NB4 (cell line): ENCODE measurements around the gene RASSF5.
A peak's percentile ranks its signal among the peaks of the same experiment; 100 is the strongest.
"Not testable (repeated sequence)": the region's sequence is repeated elsewhere in the genome, so short reads cannot be mapped to it uniquely, and the experiment has no call there.

ENCODE experiments used
- DNase-seq: peaks from one replicate; pipeline ENCODE4 v3.0.0; 2010; ENCODE audit warnings: low read depth
- H3K4me3 ChIP-seq: one replicate; pipeline ENCODE4 v1.5.1; 2011; ENCODE audit warnings: mild to moderate bottlenecking, low read depth, low read length, moderate library complexity
- MAX ChIP-seq: IDR thresholded peaks from 2 replicates; pipeline ENCODE4 v1.6.1; 2011; ENCODE audit warnings: low read depth, low read length
- MYC ChIP-seq: IDR thresholded peaks from 2 replicates; pipeline ENCODE4 v1.6.1; 2011; ENCODE audit warnings: low read depth, low read length
- POLR2A ChIP-seq: IDR thresholded peaks from 2 replicates; pipeline ENCODE4 v1.6.1; 2011; ENCODE audit warnings: mild to moderate bottlenecking; ENCODE audit not compliant: insufficient read length; ENCODE audit errors: extremely low read depth
- TF ChIP-seq, protein P1 (sequence below): IDR thresholded peaks from one replicate; pipeline ENCODE4 v1.5.1; 2012; ENCODE audit warnings: low read depth, low read length

RASSF5 gene

DNA sequence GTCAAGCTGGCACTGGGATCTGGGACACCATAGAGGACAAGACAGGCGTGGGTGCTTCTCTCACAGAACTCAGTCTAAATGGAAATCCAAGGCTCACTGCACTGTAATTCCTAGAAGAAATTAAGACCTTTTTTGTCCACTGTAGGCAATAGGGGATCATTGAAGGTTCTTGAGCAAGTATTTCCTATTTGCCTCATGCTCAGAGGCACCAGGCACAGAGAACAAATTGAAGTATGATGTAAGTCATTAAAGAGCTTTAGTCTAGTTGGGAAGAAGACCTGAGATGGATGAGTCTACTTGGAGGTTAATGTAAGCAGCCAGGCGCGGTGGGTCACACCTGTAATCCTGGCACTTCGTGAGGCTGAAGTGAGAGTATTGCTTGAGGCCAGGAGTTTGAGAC is 70.3 kb downstream of the RASSF5 start:
- H3K4me3 ChIP-seq = no peak overlapping the region
- no peak for DNase-seq
- TF ChIP-seq POLR2A (no peak), MYC (no peak), MAX (no peak)
- TF ChIP-seq, protein P1, sequence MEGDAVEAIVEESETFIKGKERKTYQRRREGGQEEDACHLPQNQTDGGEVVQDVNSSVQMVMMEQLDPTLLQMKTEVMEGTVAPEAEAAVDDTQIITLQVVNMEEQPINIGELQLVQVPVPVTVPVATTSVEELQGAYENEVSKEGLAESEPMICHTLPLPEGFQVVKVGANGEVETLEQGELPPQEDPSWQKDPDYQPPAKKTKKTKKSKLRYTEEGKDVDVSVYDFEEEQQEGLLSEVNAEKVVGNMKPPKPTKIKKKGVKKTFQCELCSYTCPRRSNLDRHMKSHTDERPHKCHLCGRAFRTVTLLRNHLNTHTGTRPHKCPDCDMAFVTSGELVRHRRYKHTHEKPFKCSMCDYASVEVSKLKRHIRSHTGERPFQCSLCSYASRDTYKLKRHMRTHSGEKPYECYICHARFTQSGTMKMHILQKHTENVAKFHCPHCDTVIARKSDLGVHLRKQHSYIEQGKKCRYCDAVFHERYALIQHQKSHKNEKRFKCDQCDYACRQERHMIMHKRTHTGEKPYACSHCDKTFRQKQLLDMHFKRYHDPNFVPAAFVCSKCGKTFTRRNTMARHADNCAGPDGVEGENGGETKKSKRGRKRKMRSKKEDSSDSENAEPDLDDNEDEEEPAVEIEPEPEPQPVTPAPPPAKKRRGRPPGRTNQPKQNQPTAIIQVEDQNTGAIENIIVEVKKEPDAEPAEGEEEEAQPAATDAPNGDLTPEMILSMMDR = no peak

DNA sequence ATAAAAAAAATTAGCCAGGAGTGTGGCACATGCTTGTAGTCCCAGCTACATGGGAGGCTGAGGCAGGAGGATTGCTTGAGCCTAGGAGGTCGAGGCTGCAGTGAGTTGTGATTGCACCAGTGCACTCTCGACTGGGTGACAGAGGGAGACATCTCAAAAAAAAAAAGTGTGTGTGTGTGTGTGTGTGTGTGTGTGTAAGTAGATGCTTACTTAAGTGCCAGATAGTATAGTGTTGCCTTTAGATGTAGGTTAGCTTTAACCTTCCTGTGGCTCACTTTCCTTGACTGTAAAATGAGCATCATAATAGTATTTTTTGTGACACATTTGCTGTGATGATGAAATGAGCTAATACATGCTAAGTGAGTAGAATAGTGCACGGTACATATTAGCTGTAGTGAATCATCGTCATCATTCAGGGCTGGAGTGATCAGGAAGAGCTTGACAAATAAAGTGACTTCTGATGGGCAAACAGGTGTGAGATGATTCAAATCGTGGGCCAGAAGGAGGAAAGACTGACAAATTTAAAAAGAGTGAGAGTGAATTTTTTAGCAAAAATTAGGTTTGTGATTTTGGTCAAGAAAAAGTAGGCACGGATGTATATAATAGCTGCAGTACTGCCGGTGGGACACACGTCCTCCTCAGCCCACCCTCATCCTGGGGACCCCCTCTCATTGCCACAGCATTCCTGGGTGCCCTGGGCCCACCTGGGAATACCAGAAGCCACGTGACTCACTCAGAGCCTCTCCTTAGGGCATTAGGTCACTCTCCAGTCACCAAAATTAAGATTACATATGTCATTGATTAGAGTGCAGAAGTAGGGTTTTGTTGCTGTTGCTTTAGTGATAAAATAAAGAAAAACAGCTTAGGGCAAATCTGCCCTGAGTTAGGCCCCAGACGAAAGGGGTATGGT is 71.0 kb downstream of the RASSF5 start:
- TF ChIP-seq, protein P1 = no peak
- TF ChIP-seq POLR2A (no peak), MYC (no peak), MAX (no peak)
- DNase-seq = no peak
- H3K4me3 ChIP-seq = no peak overlapping the region

DNA sequence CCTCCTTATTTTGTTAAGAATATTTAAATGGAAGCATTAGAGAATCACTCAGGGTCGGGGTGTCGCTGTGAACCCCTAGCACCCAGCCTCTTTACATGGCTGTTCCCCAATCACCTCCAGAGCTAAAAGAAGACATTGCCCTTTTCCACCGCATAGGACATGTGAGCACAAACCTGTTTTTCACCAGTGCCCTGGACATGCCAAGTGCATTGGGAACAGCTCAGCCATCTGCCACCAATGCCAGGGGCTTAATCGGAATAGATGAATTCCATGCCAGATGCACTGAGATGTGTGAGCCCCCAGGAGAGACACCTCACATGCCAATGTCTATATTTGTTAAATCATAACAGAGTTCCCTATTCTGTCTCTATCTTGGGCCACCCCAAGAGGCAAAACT is 71.6 kb downstream of the RASSF5 start:
- TF ChIP-seq, protein P1 = no peak
- TF ChIP-seq MAX = no peak
- TF ChIP-seq MYC = no peak
- TF ChIP-seq POLR2A = no peak
- H3K4me3 ChIP-seq = no peak overlapping the region
- no peak for DNase-seq

- TF ChIP-seq MYC = peak; percentile 57
- TF ChIP-seq MAX = peak; percentile 77
- TF ChIP-seq, protein P1 = no peak
- TF ChIP-seq POLR2A = no peak
- H3K4me3 ChIP-seq = peak overlapping the region; percentile 10
- DNase-seq = peak; percentile 97
Measured at GRCh38 chr1:206579747-206580437, 72.6 kb downstream of the RASSF5 start.

DNA sequence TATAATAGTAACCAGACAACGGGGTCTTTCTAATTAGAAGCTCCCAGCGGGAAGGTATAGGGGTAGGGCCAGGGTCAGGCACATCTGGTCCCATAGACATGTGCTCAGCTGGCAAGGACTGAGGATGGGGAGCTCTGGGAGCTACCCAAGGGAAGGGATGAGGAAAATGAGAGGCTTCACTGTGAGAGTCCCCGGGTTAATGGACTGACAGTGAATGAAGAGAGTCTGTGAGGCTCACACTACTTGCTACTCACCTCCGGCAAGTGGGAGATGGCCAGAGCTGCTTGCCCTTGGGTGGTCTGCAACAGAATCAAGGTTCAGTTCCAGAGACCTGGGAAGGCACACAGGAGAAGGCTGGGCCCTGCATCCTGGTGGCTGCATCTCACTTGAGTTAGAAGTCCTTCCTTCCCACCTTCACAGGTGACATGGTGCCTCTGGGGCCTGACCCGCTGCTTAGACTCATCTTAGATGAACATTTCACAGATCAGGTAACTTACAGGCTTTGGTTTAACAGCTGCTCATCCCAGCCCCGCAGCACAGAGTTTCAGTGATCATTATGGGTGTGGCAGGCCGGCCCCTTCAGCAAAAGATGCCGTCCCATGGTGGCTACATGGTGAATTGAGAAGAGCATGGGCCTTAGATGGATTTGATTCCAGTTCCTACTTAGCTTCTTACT is 73.2 kb downstream of the RASSF5 start:
- peak overlapping the region; percentile 10 for H3K4me3 ChIP-seq
- TF ChIP-seq MYC = no peak
- TF ChIP-seq, protein P1 = no peak
- no peak for TF ChIP-seq POLR2A
- TF ChIP-seq MAX = no peak
- no peak for DNase-seq

DNA sequence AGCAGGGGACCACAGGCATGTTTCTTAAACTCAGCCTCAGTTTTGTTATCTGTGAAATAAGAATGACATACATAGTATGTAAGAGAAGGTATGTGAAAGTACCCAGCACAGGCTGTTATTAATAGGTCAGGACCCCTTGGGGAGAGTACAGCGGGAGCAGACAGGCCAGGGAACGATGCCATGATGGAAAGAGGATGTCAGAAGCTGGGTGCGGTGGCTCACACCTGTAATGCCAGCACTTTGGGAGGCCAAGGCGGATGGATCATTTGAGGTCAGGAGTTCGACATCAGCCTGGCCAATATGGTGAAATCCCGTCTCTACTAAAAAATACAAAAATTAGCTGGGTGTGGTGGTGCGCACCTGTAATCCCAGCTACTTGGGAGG is 73.8 kb downstream of the RASSF5 start:
- not testable (repeated sequence) for H3K4me3 ChIP-seq, DNase-seq
